NCI-H82 (cell line): Measurements from ENCODE around the gene TMEM235.
"Not testable (repeated sequence)": the region's sequence is repeated elsewhere in the genome, so short reads cannot be mapped to it uniquely, and the experiment has no call there.

Experiments
- DNase-seq: peaks from one replicate; lab custom pipeline; 2025; lab: John Stamatoyannopoulos, UW

The TMEM235 gene

DNA sequence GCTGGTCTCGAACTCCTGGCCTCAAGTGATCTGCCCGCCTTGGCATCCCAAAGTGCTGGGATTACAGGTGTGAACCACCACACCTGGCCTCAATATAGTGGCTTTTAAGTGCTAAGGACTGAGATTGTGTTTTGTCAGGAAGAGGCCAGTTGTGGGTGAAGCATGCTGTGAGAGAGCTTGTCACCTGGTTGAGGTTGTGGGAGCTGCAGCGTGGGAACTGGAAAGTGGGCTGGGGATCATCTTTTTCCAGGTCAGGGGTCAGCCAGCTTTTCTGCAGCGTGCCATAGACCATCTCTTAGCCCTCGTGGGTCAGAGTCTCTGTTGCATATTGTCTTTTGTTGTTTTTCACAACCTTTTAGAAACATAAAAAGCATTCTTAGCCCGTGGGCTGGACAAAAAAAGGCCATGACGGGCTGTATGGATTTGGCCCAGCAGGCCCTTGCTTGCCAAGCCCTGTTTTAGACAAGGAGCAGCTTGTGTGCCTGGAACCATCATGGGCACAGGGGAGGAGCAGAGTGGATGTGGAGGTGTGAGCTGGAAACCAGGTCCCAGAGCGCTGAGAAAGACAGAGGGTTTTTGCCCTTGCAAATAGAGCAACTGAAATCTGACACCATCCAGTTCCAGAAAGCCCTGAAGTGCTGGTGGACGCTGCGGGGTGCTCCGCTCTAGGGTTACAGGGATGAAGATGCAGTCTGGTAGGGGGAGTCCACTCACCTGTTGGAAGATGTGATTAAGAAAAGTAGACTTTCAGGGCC is 11.9 kb upstream of the TMEM235 start:
- no peak for DNase-seq

DNA sequence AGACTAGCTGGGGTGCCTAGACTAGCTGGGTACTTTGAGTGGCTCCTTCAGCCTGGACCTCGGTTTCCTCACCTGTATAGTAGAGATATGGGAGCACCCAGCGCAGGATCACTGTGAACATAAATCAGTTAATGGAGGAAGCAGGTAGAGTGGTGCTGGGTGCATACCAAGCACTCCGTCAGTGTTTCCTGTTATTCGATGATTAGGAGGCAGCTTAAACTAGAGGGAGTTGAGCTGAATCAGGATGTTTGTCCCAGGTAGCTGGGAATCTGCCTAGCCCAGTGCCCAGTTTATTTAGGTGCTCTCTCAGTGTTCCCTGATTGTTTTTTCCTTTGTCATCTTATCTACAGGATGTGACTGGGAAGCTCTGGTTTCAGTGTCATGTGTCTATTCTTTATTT is 8.4 kb upstream of the TMEM235 start:
- DNase-seq: no peak

DNA sequence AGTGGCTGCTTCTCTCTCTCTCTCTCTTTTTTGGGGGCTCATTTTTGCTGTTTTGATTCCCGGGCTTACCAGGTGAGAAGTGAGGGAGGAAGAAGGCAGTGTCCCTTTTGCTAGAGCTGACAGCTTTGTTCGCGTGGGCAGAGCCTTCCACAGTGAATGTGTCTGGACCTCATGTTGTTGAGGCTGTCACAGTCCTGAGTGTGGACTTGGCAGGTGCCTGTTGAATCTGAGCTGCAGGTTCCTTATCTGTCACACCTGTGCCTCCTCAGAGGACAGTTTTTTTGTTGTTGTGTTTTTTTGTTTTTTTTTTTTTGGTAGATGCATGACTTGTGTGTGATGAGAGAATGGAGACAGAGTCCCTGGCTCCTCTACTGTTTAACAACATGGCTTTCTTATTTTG is 7.7 kb upstream of the TMEM235 start:
- DNase-seq: no peak

DNA sequence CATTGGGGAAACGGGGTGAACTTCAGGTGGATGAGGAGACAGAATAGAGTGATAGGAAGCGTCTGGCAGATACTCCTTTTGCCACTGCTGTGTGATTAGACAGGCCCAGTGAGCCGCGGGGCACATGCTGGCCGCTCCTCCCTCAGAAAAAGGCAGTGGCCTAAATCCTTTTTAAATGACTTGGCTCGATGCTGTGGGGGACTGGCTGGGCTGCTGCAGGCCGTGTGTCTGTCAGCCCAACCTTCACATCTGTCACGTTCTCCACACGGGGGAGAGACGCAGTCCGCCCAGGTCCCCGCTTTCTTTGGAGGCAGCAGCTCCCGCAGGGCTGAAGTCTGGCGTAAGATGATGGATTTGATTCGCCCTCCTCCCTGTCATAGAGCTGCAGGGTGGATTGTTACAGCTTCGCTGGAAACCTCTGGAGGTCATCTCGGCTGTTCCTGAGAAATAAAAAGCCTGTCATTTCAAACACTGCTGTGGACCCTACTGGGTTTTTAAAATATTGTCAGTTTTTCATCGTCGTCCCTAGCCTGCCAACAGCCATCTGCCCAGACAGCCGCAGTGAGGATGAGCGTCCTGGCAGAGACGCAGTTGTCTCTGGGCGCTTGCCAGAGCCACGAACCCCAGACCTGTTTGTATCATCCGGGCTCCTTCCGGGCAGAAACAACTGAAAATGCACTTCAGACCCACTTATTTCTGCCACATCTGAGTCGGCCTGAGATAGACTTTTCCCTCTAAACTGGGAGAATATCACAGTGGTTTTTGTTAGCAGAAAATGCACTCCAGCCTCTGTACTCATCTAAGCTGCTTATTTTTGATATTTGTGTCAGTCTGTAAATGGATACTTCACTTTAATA is 7.0 kb upstream of the TMEM235 start:
- peak; percentile 78 for DNase-seq

DNA sequence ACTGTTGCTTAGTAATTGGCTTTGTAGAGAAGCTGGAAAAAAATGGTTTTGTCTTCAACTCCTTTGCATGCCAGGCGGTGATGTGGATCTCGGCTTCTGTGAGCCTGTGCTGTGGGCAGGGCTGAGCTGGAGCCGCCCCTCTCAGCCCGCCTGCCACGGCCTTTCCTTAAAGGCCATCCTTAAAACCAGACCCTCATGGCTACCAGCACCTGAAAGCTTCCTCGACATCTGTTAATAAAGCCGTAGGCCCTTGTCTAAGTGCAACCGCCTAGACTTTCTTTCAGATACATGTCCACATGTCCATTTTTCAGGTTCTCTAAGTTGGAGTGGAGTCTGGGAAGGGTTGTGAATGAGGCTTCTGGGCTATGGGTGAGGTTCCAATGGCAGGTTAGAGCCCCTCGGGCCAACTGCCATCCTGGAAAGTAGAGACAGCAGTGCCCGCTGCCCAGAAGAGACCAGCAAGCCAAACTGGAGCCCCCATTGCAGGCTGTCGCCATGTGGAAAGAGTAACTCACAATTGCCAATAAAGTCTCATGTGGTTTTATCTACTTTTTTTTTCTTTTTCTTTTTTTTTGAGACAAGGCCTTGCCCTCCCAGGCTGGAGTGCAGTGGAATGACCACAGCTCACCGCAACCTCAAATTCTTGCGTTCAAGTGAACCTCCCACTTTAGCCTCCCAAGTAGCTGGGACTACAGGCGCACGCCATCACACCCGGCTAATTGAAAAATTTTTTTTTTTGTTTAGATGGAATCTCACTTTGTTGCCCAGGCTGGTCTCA is 6.2 kb upstream of the TMEM235 start:
- DNase-seq: peak; percentile 26

DNA sequence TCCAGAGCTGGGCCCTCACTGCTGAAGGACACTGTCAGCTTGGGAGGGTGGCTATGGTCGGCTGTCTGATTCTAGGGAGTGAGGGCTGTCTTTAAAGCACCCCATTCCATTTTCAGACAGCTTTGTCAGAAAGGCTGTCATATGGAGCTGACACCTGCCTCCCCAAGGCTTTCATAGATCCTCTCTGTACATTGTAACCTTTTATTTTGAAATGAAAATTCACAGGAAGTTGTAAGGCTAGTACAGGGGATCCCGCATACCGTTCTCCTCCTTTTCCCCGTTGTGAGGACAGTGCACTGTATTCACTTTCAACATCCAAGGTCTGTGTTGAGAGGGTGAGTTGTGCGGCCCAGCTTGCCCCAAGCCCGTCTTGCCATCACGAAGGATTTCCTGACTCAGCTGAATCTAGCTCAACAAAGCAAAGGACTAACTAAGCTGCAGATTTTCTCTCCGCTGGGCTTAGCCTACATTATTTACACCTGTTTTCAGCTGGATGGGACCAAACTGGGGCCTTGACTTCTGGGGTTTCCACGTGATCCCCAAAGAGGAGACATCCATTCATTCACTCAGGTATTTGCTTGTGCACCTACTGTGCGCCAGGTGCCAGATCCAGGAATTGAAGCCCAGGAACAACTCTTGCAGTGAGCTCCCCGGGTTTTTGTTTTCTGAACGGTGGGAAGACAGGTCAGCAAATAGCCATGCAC is 5.2 kb upstream of the TMEM235 start:
- peak; percentile 28 for DNase-seq

DNA sequence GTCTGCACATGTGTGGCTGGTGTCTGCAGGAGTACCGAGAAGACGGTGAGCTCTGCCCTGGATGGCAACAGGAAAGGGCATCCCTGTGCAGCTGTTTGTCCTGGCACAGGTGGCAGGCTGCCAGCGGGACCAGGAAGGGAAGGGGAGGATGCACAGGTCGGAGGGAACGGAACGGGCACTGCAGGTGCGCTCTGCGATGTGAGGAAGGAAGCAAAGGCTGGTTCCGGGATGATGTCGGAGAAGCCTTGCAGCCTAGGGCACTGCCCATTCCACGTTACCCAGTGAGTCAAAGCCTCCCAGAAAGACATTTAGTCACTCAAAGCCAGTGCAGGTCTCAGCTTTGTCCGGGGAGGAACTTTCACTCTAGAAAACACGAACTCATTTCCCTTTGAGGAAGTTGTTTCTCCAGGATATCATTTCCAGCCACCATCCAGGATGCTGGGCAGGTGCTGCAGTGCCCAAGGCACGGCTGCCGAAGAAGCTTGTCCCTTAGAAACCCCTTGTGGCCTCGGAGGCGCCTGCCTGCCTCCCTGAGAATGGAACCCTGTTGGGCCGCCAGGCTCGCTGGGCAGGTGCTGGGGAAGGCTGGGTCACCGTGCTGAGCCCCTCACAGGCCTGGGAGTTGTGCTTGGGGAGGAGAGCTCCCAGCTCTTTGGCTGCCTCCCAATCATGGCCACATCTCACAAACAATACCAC is 4.5 kb upstream of the TMEM235 start:
- no peak for DNase-seq

DNA sequence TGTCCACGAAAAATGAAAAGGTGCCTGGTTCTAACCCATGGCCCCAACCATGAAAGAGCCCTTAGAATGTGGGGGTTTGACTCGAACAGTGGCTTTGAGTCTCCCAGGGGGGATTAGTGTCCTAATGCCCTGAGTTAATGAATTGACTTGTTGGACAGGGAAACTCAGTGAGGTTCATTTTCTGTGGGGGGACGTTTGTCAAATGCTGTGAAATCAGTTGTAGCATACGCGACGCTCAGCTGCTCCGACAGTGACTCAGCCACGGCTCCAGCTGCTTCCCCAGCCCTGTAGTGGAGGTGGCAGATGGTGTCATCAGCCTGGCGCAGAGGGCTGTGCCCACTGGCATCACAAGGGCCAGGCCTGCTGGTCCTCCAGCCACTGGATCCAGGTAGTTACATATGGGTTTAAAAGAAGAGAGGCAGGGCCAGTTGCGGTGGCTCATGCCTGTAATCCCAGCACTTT is 3.9 kb upstream of the TMEM235 start:
- peak; percentile 80 for DNase-seq

DNA sequence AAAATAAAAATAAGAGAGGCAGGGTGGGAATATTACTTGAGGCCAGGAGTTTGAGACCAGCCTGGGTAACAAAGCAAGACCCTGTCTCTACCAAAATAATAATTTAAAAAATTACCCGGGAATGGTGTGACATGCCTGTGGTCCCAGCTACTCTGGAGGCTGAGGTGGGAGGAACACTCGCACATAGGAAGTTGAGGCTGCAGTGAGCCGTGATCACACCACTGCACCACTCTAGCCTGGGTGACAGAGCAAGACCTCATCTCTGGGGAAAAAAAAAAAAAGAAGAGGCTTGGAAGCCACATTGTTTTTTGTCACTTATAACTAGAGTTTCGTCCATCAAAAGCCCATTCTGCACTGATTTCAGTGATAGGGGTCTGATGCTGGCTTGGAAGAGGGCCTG is 3.3 kb upstream of the TMEM235 start:
- no peak for DNase-seq

DNA sequence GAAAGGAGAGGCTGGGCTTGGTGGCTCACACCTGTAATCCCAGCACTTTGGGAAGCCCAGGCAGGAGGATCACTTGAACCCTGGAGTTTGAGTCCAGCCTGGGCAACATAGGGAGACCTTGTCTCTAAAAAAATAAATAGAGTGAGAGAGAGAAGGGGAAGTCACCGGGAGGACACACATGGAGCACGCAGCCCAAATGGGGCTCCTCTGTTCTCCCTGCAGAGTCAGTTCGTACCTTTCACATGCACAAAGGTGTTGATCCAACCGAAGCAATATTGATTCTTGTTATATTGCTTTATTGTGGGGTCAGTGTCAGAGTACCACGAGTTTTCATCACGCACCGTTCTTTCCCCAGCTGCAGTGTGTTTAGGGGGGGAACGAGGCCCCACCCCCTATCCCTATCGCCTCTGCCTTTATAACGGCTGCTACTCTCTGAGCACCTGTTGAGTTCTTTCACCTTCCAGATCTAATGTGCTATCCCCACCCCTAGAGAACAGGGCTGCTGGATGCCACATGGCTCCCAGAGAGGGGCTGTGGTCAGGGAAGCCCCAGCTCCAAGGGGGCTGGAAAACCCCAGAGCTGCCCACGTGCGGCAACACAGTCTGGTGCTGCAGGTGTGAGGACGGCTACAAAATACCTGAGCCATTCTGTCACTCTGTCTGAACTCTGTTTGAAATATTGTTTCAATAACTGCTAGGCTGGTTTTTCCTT is 1.0 kb upstream of the TMEM235 start:
- DNase-seq: no peak

DNA sequence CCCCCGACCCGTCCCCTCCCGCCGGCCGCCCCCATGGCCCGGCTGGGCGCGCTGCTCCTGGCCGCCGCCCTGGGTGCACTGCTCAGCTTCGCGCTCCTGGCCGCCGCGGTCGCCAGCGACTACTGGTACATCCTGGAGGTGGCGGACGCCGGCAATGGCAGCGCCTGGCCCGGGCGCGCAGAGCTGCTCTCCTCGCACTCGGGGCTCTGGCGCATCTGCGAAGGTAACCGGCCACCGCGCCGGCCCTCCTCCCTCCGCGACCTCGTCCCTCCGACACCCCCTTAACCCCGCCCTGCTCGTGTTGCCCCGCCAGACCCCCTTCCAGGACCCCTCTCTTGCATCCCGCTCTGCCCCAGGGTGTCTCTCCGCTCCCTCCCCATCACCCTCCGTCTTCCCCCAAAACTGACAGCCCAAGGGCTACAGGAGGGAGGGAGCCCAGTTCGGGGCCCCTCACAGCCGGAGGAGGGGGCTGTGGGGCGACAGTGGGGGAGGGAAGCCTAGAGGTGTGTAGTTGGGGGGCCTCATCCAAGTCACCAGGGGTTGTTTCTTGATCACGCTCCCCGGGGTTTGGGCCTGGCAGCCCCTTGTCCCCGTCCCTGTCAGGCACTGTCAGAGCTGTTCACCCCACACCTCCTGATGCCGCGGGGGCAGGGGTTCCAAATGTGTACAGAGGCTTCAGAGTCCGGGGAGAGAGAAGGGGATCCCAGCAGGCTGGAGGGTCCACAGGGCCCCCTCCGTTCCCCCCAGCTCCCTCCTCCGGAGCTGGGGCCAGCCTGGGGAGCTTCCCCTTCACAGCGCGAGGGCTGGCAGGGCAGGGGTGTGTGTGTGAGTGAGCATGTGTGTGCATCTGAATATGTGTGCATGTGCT is 794 bp downstream of the TMEM235 start:
- DNase-seq: no peak

DNA sequence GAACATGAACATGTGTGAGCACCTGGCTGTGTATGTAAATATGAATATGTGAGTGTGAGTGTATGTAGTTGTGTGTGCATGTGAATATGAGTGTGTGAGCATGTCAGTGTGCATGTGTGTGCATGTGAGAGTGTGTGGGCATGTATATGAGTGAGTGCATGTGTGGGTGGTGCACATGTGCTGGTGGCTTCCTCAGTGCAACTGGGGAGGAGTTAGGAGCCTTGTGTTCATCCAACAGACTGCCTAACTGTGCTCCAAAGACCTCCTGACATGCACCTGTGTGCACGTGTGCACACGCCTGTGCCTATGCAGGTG is 1.4 kb downstream of the TMEM235 start:
- no peak for DNase-seq

DNA sequence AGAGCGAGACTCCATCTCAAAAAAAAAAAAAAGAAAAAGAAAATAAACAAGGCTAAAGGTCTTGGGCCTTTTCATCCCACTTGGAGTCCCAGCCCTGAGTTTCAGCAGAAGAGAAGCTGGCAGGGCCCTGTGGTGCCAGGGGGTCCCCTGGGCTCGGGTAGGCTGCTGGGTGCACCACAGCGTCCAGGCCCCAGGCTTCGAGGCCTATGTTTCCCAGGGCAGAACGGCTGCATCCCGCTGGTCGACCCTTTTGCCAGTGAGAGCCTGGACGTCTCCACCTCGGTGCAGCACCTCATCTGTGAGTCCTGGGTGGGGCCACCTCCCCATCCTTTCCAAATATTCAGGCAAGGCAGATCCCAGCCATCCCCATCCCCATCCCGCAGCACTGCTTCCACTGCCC is 2.2 kb downstream of the TMEM235 start:
- DNase-seq: no peak

DNA sequence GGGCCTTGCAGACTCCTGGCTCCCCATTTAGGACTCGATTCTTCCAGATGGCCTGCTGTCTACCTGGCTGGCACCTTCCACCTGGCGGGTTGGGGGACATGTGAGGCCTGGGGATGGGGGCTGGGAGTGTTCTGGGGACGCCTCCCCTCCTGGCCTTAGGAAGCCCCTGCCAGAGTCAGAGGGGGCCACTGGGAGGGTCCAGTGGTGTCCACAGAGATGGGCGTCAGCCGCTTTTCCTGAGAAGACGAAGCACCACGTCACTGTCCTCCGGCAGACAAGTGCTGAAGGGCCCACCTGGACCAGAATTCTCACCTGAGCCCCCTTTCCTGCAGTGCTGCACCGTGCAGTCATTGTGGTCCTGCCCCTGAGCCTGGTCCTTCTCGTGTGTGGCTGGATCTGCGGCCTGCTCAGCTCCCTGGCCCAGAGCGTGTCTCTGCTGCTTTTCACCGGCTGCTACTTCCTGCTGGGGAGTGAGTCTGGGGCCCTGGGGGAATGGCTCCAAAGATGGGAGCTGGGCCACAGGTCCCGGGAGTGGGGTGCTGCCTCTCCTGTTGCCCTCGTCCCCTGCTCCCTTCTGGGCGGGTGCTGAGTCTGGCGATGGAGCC is 2.9 kb downstream of the TMEM235 start:
- no peak for DNase-seq

DNA sequence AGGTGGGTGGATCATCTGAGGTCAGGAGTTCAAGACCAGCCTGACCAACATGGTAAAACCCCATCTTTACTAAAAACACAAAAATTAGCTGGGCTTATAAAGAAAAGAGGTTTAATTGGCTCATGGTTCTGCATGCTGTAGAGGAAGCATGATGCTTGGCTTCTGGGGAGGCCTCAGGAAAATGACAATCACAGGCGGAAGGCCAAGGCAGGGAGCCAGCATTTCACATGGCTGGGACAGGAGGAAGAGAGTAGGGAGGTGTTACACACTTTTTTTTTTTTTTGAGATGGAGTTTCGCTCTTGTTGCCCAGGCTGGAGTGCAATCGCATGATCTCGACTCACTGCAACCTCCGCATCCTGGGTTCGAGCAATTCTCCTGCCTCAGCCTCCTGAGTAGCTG is 3.6 kb downstream of the TMEM235 start:
- not testable (repeated sequence) for DNase-seq

DNA sequence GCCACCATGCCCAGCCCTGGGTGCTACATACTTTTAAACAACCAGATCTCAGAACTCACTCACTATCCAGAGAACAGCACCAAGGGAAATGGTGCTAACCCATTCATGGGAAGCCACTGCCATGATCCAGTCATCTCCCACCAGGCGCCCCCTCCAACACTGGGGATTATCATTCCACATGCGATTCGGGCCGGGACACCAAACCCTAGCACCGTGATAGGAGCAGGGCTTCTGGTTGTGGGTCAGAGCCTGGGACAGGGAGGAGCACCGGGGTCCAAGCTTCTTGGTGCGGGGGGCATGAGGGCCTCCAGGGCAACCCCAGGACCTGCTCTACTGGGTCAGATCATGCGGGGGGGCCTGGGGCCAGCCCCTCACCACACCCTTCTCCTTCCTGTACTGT is 4.5 kb downstream of the TMEM235 start:
- DNase-seq: no peak

DNA sequence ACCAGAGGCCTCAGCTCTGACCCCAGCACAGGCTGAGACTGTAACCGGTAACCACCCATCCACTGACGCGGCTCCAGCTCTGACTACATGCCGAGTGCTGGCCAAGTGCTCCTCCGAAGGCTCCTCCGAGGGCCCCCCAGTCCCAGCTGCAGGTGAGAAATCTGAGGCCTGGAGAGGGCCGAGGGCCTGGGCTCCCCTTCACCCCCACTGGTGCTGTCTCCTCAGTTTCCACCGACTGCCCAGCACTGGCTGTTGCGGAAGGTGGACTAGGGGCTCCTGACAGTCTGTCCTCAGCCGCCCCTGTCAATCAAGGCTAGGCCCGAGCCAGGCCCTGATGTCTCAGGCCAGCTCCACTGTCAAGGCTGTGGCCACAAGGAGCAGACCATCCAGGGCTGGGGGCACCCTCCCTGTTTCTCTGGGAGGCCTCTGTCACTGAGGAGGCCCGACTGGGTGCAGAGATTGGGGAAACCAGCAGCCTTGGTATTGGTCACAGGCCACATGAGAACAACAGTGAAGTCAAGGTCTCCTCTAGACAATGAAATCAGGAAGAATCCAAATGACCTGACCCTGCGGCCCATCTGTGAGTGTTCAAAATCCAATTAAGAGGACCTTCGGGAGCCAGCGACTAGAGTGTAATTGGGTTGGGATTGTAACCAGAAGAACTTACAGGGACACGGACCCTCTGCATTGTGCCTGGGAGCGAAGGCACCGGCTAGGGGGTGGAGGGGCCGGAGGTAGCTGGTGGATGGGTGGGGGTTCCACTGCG is 5.1 kb downstream of the TMEM235 start:
- DNase-seq: peak; percentile 92

DNA sequence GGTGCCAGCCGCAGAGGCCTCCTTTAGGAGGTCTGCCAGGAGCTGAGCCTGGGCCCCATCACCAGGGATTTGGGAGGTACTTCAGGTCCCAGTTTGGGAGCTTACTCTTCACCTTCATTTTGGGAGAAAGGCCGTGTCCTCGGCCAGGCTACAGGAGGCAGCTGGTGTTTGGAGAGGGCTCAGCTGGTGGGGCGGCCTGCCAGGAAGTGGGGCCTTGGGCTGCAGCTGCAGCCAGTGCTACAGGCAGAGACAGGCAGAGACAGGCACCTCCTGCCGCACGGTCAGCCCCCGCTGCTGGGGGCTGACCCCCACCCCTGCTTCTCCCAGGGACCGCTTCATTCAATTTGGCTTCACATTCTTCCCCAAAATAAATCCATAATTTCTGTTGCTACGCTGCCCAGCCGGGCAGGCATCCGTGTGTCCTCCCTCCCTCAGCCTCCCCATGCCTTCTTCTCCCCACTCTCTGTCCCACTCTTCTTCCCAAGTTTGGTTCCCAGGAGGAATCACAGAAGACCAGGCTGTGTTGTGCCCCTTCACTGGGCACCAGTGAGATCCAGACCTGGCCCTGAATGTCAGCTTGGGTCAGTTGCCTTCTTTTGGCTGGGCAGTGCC is 6.1 kb downstream of the TMEM235 start:
- peak; percentile 54 for DNase-seq
